Stimulated activated CD4-positive, alpha-beta T cell treated with anti-CD3 and anti-CD28 coated beads, Interleukin-15, amount 100 ng/mL, for 48 hours (primary cell): ENCODE data around the gene GPC3.
"Not testable (repeated sequence)": the region's sequence is repeated elsewhere in the genome, so short reads cannot be mapped to it uniquely, and the experiment has no call there.

Experiments
- DNase-seq, 2 donors: peaks; one replicate each; pipeline ENCODE4 v3.0.0-alpha.2; 2020; ENCODE audit warnings: low read depth in 2 of 2

GPC3 gene

DNA sequence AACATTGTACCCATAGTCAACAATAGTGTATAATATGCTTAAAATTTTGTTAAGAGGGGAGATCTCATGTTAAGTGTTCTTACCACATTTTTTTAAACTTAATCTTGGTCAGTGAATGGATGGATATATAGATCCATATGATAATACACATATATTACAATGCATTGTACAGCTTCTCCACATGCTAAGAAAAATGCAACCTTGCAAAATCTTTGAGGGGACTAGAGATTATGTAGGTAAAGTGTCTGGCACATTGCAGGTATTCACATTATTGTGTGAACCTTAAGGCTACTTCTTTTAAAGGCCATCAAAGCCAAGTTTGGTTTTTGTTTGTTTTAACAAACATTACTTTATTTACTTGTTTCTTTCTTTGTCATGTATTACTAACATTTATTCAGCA is 10.4 kb upstream of the GPC3 start:
- no peak for DNase-seq

DNA sequence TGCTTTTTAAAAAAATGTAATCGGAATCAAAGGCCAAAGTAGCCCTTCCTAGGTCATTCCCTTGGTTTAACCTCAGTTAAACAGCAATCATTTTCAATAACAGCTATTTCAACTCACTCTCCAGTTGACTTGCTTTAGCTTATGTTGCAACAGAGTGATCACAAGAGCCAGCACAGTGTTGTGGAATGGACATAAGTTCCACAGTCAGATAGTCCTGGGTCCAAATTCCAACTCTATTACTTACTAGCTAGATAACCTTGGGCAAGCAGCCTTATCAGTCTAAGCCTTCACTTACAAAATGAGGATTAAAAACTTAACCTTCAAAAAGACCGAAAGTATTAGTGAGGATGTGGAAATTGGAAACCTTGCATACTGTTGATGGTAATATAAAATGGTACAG is 9.2 kb upstream of the GPC3 start:
- DNase-seq, result no peak

DNA sequence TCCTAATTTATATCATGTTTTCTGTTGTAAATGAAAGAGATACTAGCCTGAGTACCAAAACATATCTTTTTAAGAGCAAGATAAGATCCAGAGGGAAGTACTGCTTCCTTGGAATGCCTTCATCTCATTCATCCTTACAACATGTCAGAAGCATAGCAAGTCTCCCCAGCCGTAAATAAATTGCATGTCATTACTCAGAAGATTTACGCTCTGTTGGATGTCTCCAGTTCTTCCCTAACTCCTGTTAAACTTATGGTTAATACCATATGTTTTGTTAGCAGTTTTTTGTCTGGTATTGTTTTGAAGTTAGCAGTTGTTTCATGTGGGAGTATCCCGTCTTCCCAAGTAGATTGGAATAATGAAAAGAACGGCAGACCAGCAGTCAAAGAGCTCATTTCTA is 7.5 kb upstream of the GPC3 start:
- no peak for DNase-seq

DNA sequence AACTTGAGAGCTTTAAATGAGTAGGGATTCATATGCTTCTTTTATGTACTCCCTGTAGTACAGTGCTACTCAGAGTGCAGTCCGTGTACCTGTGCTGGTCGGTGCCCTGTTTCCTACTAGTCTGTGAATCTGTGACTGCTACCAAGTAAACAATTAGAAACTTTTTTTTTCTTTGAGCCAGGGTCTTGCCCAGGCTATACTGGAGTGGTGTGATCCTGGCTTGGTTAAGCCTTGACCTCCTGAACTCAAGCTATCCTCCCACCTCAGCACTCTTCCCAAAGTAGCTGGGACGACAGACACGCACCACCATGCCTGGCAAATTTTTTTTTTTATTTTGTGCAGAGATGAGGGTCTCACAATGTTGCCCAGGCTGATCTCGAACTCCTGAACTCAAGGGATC is 6.4 kb upstream of the GPC3 start:
- DNase-seq, result no peak

DNA sequence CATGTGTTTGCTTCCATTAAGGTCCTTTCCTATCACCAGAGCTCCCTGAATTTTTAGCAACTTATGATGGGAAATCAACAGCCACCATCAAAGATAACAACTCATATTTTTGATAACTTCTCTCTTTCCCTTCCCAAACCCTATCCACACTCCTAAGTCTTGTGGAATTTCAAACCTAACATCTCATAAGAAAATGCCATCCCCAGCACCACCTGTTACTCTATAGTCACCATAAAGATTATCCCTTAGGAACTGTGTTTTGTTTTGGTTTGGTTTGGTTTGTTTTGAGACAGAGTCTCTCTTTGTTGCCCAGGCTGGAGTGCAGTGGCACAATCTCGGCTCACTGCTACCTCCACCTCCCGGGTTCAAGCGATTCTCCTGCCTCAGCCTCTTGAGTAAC is 5.7 kb upstream of the GPC3 start:
- DNase-seq, result not testable (repeated sequence)

DNA sequence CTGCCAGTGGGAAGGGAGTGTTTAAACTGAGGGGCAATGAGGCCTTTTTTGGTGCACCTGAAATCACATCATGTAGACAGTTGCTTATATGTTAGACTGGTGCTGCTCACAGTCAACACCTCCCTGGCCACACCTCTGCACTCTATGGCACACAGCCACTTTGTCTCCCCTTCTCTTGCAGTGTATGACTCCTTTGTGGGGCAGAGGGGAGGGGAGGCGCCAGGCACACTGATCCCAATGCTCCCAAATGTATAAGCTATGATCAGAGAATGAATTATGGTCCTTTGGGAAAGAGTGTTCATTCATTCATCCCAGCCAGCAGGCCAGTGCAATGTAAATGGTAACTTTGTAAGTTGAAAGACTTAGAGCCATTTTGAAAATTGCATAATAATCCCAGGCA is 4.6 kb upstream of the GPC3 start:
- DNase-seq, result no peak

DNA sequence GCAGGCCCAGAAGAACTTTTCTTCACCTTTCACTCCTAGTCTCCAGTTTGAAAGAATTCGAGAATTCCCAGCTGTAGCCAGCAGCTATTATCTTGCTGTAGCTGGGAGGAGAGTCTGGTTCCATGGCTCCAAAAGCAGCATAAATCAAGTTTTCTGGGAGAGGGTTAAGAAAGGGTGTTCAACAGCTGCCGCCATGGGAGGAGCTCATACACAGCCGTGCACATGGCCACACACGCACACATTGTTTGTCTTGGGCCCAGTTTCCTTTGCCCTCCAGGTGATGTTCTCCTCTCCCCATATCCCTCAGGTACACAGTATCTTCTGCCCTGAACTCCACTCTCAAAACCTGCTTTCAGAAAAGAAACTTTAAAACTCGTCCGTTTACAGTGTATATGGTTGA is 4.1 kb upstream of the GPC3 start:
- DNase-seq, result no peak

DNA sequence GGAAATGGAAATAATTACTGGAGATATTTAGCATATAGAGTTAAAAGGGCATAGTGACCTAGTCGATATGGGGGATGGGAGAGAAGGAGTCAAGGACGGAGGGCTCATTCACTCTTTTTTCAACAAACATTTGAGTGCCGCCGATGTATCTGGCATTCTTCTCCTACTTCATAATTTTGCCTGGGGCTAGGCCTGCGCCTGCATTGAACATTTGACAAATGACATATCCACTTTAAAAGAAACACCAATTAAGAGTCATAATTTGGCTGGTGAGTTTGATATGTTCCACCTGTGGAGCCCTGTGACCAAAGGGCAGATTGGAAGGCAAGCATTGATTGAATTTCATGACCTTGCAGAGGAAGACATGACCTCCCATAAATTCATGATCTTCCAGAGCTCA is 2.6 kb upstream of the GPC3 start:
- no peak for DNase-seq

DNA sequence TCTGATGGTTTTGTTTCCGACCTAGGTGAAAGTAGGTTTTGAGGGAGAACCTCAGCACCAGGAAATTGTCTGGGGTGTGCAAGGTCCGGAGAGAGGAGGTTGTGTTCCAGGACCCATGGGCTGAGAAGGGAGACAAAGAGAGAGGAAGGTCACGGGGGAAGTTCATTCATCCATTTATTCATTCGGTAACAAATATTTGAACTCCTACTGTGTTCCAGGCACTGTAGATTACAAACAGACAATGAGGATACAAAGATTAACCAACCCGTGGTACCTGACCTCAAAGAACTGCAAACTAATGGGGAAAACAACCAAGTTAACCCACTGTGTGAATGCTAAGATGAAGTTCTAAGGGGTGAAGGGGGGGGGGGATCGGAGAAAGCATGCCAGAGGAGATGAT is 1.8 kb upstream of the GPC3 start:
- no peak for DNase-seq

DNA sequence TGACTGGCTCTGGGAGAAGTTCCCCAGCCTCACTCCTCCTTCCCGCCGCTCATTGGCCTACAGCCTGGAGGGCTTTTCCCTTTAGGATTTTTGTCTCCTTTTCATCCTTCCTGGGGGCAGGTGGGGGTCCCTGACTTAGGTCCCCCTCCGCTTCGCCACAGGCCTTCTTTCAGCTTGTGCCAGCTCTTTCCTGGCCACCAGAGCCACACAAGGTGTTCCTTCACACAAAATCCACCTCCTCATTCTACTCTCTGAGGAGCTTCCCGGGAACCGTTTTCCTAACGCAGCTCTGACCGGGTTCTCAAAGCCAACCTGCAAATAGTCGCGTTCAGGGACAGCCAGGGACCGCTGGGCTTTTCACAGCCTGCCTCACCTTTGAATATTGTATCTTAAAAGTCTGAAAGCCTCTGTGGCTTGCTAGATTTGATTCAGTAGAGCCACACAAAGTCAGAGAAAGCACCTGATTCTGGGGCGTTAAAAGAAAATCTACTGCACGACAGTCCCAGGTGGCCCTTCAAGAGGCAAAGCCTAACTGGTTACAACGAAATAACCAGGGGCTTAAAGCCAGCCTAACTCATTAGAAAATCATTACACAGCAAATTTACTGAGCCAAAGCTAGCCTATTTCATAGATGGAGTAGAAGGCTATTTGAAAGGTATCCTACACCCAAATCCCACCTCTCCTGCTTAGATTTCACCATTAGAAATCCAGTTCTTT is 731 bp upstream of the GPC3 start:
- DNase-seq, result no peak

DNA sequence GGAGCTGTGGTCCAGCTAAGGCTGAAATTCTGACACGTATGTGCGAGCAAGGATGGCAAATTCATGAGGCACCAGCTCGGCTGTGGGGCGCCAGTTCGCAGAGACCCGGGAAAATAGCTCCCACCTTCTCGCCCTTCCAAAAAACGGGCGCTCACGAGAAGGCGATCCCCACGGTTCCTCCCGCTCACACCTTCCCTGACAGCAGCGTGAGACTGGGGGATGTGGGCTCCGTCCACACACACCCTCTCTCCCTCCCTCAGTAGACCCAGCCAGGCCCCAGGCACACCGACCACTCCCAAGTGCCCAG is 584 bp downstream of the GPC3 start:
- DNase-seq, result no peak

DNA sequence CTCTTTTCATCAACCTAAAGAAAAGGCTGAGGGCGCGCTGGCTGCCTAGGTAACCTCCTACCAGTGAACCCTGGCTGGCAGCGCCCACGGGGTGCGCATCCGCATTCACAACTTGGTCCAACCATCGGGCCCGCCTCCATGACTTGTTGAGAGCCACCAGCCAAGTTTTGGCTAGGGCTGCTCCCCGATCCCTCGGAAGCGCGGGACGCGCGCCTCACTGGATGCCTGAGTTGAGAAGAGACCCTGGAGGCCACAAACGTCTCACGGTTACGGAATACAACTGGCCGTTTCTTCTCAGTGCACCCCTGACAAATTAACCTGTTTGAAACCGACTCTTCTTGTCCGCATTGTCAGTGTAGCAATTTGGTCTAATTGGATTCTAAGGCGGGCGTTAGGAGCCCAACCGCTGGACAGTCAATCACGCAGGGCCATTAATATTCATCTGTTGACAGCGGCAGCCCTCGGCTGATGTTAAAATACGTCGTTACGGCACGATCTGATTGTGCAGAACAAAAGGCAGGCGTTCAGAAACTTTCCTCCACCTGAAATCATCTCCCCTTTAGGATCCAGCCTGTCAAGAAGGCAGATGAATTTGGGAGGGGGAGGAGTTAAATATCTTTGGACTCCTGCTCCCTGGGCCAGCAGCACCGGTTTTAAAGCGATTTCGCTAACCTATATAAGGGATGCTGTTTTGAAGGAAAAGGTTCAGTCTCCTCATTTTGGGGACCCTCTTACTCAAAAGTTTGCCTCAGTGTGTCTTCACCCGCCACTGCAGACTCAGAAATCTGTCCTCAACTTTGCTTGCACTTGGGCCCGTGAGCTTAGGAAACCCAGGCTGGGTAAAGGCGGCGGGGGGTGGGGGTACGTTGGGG is 1.2 kb downstream of the GPC3 start:
- no peak for DNase-seq

DNA sequence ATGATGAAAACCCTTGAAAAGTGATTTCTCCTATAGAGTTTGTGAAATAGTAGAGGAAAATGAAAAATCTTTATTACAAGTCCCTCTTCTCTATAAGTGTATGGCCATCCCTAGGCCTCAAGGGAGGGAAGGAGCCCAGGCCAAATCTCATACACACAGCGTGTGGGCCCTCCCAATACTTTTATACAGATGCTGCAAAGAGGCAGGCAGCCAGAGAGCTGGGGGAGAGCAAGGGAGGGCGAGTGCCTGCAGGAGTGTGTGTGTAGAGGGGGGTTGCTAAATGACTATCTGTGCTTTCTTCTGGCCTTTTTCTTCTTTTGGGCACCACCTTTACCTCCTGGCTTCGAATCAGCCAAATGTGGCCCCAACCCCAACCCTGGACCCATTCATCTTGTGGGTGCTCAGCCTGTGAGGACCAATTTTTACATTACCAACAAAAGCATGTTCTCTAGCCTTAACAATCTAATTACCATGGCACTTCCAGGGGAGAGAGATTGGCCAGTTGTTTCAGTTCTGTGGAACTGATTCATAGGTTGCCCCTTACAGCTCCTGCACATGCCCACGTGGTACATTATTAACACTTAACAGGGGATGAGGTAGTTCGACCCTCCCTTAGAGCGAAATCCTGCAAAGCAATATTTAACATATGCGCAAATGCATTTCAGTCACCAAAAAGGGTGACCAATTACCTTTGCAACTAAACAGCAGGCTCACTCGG is 2.0 kb downstream of the GPC3 start:
- no peak for DNase-seq

DNA sequence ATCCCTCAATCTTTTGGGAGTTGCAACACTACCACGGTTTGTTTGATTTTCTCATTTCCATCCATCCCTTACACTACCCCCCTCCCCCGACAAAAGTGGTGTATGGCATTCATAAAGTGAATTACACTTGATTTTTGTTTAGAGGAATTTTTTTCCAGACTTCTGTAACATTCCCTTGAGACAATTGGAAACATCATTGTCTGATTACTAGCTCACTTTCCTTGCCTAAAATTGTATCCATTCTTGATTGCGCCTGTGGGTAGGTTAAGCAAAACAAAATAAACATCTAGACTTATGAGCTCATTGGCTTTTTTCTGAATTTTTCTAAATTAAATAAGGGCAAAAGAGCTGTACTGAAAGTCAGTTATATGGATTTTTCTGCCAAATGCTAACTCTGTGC is 3.5 kb downstream of the GPC3 start:
- DNase-seq, result no peak

DNA sequence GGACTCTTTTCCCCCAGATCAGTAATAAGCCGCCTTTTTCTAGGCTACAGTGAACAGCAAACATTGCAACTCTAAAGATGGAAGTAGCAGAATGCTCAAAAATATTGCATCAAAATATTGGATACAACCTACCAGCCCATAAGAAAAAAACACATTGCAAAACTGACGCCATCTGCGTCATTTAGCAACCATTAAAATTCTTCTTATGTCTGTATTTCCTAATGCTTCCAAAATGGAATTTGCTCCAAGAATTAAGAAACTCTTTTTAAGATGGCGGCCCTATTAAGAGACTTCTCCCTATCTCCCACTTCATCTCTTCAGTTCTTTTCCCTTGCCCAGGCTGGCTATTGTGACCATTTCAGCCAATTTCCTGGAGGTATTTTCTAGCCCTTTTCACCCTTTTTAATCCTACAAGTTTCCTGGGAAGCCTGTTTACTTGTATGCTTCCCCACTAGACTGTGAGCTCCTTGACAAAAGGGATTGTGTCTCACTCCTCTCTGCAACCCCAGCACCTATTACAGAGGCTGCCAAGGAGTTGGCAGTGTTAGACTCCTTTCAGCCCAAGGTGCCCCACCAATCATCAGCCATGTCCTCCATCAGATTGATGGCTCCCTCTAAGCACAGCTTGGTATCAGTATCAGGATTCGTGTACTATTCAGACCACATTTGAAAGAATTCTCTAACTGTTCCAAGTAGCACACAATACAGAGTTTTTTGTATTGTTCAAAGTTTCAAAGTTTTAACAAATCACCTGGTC is 4.4 kb downstream of the GPC3 start:
- no peak for DNase-seq

DNA sequence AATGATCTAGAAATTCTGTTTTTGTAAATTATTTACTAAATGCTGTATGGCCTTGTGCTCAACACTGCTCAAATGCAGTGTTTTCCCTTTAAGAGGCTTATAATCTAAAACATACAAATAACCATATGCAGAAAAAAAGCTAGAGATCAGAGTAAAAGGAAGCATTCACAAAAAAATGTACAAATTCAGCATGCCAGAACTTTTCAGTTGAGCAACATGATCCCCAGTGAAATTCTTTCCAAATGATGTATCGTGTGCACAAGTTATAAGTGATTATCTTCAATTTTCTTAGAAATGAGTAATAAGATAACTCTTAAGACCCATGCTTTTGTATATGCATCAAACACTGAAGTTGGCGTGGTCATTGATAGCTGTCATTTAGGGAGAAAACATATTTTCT is 5.0 kb downstream of the GPC3 start:
- no peak for DNase-seq

DNA sequence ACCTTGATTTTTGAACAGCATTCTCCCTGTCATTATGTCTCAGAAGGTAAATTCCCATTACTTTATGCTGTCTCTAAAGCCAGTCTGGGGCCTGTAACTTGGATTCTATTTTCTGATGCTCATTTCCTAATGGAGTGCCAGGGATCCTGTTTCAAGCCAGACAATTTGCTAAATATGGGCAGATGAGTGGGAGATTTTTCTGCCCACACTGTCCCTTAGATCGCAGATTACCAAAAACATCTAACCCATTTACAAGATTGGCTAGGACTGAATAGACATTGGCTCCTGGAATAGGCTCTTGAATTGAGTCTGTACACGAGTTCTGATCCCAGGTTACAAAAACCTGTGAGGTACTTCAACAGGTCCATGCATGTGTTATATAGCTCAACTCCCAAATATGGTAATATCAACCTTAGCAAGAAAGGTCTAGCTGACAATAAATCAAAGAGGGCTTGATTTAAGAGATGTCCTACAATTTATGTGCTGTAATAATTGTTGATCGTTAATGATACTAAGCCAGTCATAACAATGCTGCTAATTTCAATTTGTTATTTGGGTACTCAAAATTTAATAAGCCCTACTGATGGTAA is 5.7 kb downstream of the GPC3 start:
- no peak for DNase-seq

DNA sequence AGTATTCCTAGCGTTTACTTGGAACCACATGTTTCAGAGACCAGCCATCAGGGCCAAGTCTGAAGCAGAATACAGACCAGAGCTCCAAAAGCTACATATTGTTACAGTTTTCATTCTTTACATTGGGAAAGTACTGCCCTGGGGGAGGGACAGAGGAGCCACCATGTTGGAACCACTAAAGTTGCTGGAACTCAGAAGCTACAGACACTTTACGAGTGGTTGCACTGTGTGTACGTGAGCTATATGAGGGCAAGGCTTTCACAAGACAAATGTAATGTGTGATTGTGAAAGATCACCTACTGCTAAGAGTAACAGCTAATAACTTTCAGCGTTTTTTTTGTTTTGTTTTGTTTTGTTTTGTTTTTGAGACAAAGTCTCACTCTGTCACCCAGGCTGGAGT is 11.7 kb downstream of the GPC3 start:
- DNase-seq, result no peak

DNA sequence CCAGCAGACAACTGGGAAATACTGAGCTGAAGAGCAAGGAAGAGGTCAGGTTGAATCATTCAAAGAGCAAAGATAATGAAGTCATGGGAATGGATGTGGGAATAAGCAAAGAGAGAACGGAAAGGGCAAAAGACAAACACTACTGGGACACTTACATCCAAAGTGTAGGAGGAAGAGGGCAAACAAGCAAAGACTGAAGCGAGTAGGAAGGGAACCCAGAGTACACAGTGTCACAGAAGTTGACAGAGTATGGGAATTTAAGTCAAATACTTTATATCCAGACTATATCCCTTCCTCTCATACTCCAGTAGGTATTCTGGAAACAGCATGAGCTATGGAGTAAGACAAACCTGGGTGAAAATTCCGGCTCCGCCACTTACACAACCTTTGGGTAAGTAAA is 12.5 kb downstream of the GPC3 start:
- DNase-seq, result no peak

DNA sequence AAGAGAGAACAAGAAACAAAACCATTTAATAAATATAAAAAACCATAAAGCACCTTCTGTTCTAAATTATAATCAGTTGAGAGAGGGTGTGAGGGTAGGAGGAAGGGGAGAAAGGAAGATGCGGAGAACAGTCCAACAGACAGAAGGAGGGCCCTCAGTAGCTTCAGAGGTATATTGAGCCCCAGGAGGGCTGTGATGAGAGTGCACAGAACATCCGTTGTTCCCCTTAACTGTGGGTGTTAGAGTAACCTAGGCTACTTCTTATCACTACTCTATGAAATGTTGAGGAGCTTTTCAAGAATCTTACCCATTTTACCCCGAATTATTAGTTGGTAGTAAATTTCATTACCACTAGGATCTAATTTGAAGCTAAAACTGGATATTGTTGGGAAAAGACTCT is 13.8 kb downstream of the GPC3 start:
- no peak for DNase-seq

DNA sequence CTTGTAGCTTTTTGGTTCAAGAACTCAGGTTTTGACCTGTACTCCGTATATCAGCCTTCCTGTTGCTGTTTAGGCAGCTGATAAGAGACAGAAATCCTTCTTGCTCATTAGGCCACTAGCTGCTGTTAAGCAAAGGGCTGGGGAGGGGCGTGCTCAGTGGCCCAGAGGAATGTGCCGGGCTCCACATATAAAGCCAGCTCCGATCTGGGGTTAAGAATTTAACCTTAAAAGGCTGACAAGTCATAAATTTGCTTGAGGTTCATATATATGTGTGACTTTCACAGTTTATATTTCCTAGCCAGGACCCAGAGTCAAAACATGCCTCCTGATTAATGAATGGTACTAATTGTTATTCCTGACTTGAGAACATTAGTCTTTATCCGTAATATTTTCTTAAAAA is 15.3 kb downstream of the GPC3 start:
- DNase-seq, result no peak

DNA sequence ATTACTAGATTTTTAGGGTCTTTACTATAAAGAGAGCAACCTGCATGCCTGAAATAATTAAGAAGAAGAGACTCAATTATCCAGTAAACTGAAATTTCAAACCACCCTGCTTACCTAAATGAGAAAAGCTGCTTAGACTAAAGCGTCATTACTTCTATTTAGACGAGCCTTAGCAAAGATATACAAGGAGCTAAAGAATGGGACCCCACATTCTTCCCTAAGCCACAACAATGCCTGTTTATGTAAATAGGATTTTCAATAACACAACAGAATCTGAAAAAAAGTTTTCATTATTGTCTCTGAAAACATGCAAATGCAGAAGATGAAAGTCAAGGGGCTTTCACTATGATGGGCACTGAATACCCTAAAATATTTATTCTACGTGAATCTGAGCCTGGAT is 16.2 kb downstream of the GPC3 start:
- DNase-seq, result no peak
